T-cell (primary cell): ENCODE data around the gene CILP. TPM values are rescaled to one million over a fixed set of nuclear protein-coding genes. Genes with fewer than 3 reads are reported as not detected.

Source experiments
- ATAC-seq, 4 experiments: fragments of 200-7000 bp in 3 of 4; fragments of 150-1000 bp in 1 of 4; cut with Tn5 transposase; replicated peaks in 1 of 4; 1 replicate in 3 of 4; 2 replicates in 1 of 4; pipeline ENCODE4 v1.10.0; 2021; ENCODE audit warnings: moderate library complexity in 3 of 4, mild to moderate bottlenecking in 2 of 4, moderate number of reproducible peaks in 1 of 4
- CTCF ChIA-PET, 2 donors: fragments of 300-600 bp; sonication (Branson Sonifier 250); formaldehyde crosslinking; loops; one replicate each; lab custom pipeline; 2022; ENCODE audit warnings: antibody characterized with exemption in 2 of 2; lab: Charles Lee
- POLR2A ChIA-PET, 2 donors: fragments of 300-600 bp; sonication (Branson Sonifier 250); formaldehyde crosslinking; loops; one replicate each; lab custom pipeline; 2022; ENCODE audit warnings: antibody characterized with exemption in 2 of 2; lab: Charles Lee
- DNase-seq, 35 experiments: peaks; one replicate each; pipeline versions ENCODE4 v3.0.0 to v3.0.0-alpha.2; 2013 to 2023
- H3K27ac ChIP-seq: one replicate; pipeline ENCODE4 v1.5.1; 2013; ENCODE audit warnings: low read length
- H3K27me3 ChIP-seq, 2 experiments: replicated peaks in 1 of 2; 1 replicate in 1 of 2; 2 replicates in 1 of 2; pipeline versions ENCODE4 v1.6.1 to v1.7.0; 2013; ENCODE audit warnings: low read length in 1 of 2, mixed read lengths in 1 of 2; ENCODE audit not compliant: control insufficient read depth in 2 of 2, insufficient read depth in 2 of 2; ENCODE audit errors: extremely low read depth in 1 of 2
- H3K36me3 ChIP-seq, 2 donors: 1 replicate in 1 of 2; 2 replicates in 1 of 2; pipeline versions ENCODE4 v1.6.1 to v1.7.0; 2013; ENCODE audit warnings: low read length in 1 of 2; ENCODE audit not compliant: control insufficient read depth in 2 of 2, insufficient read depth in 1 of 2; ENCODE audit errors: extremely low read depth in 1 of 2
- H3K4me1 ChIP-seq, 2 experiments: 1 replicate in 1 of 2; 2 replicates in 1 of 2; pipeline versions ENCODE4 v1.6.1 to v1.7.0; 2013; ENCODE audit warnings: low read length in 2 of 2, mixed read lengths in 1 of 2; ENCODE audit not compliant: insufficient read depth in 2 of 2, control insufficient read depth in 1 of 2; ENCODE audit errors: extremely low read depth in 1 of 2
- H3K4me3 ChIP-seq, 2 donors: 1 replicate in 1 of 2; 2 replicates in 1 of 2; pipeline versions ENCODE4 v1.5.1 to v1.7.0; 2013; ENCODE audit warnings: mild to moderate bottlenecking in 2 of 2, low read length in 1 of 2, moderate library complexity in 1 of 2; ENCODE audit not compliant: control insufficient read depth in 1 of 2; ENCODE audit errors: extremely low read depth in 1 of 2
- H3K9me3 ChIP-seq: 2 replicates; pipeline ENCODE4 v1.7.0; 2013
- H3K27ac Mint-ChIP-seq, 2 donors: one replicate each; pipeline ENCODE4 v1.8.0; 2020 to 2021; ENCODE audit warnings: mild to moderate bottlenecking in 2 of 2, mixed read lengths in 2 of 2
- H3K27me3 Mint-ChIP-seq, 2 donors: one replicate each; pipeline ENCODE4 v1.8.0; 2021 to 2022; ENCODE audit warnings: mixed read lengths in 2 of 2
- H3K36me3 Mint-ChIP-seq: one replicate; pipeline ENCODE4 v1.8.0; 2021; ENCODE audit warnings: mixed read lengths
- H3K4me1 Mint-ChIP-seq, 3 donors: one replicate each; pipeline ENCODE4 v1.8.0; 2020 to 2022; ENCODE audit warnings: mixed read lengths in 3 of 3, mild to moderate bottlenecking in 1 of 3
- H3K4me3 Mint-ChIP-seq, 3 donors: one replicate each; pipeline ENCODE4 v1.8.0; 2020 to 2022; ENCODE audit warnings: mild to moderate bottlenecking in 3 of 3, mixed read lengths in 3 of 3, moderate library complexity in 3 of 3
- H3K9me3 Mint-ChIP-seq, 3 donors: one replicate each; pipeline ENCODE4 v1.8.0; 2020 to 2022; ENCODE audit warnings: mixed read lengths in 3 of 3
- WGBS: methylation state at CpG from one replicate; pipeline ENCODE4 v1.1.5; 2013; ENCODE audit warnings: missing lambda C conversion rate; ENCODE audit not compliant: insufficient coverage; 5-methylcytosine and 5-hydroxymethylcytosine counted together
- total RNA-seq, 35 experiments: library from RNA in 6 of 35; stranded (reverse) in 6 of 35; fragments of 120-200 nt in 1 of 35; gene quantifications; one replicate each; pipeline versions ENCODE4 v1.2.1 to v1.2.4 and lab custom pipeline; 2013 to 2026

Gene CILP
- total RNA-seq, 5 donors from 2014 or later (not counting 1 experiment from before 2014, with no cell fraction given): 0.16 to 0.67 (median 0.36) TPM

- 94% methylated on average over 10 of the region's 12 CpGs for WGBS
- Mint-ChIP-seq H3K4me1 (no peaks in the 10 kb centered on the region), H3K4me3 (no peak overlapping the region), H3K9me3 (no peaks in the 10 kb centered on the region), H3K27me3 (no peaks in the 10 kb centered on the region), H3K36me3 (no peaks in the 10 kb centered on the region), H3K27ac (no peak overlapping the region)
- Histone ChIP-seq H3K9me3 (no peaks in the 10 kb centered on the region), H3K4me1 (no peaks in the 10 kb centered on the region), H3K36me3 (no peaks in the 10 kb centered on the region), H3K27ac (no peak overlapping the region), H3K4me3 (no peak overlapping the region), H3K27me3 (no peaks in the 10 kb centered on the region)
- DNase-seq (no peak), ATAC-seq (no peak)
- CTCF ChIA-PET: no interaction called here
- POLR2A ChIA-PET: no interaction called here
These were observed 12.7 kb downstream of the CILP start for GRCh38 chr15:65198571-65198970.

- no peaks in the 10 kb centered on the region for H3K27me3 Mint-ChIP-seq
- ChIA-PET CTCF (no interaction called here), POLR2A (interaction anchor here (0.5 to 0.6 kb wide), 2 partner anchors 24 to 530 kb away, joined by 3 read pairs; no protein-coding TSS in a partner anchor)
- no peaks in the 10 kb centered on the region for H3K9me3 Mint-ChIP-seq
- no peaks in the 10 kb centered on the region for H3K4me1 ChIP-seq
- no peaks in the 10 kb centered on the region for H3K4me1 Mint-ChIP-seq
- no peak overlapping the region for H3K4me3 ChIP-seq
- WGBS: 85% methylated on average over 6 of the region's 8 CpGs
- H3K27ac ChIP-seq: no peak overlapping the region
- no peaks in the 10 kb centered on the region for H3K27me3 ChIP-seq
- DNase-seq (no peak), ATAC-seq (no peak)
- no peak overlapping the region for H3K27ac Mint-ChIP-seq
- H3K36me3 ChIP-seq: no peaks in the 10 kb centered on the region
- no peaks in the 10 kb centered on the region for H3K9me3 ChIP-seq
- H3K4me3 Mint-ChIP-seq: no peak overlapping the region
- H3K36me3 Mint-ChIP-seq: no peaks in the 10 kb centered on the region
These were observed 14.0 kb downstream of the CILP start for GRCh38 chr15:65197337-65197645.

GRCh38 chr15:65196637-65197336 lies 14.5 kb downstream of the CILP start:
- no peaks in the 10 kb centered on the region for H3K4me1 Mint-ChIP-seq
- 93% methylated on average over 18 of the region's 19 CpGs for WGBS
- H3K27me3 ChIP-seq: no peaks in the 10 kb centered on the region
- H3K27ac Mint-ChIP-seq: no peak overlapping the region
- DNase-seq (no peak), ATAC-seq (no peak)
- no peaks in the 10 kb centered on the region for H3K4me1 ChIP-seq
- H3K27ac ChIP-seq: no peak overlapping the region
- no peaks in the 10 kb centered on the region for H3K36me3 ChIP-seq
- no peak overlapping the region for H3K4me3 Mint-ChIP-seq
- no peak overlapping the region for H3K4me3 ChIP-seq
- CTCF ChIA-PET: no interaction called here
- no peaks in the 10 kb centered on the region for H3K36me3 Mint-ChIP-seq
- no peaks in the 10 kb centered on the region for H3K9me3 ChIP-seq
- POLR2A ChIA-PET: interaction anchor here (0.5 to 0.6 kb wide), 2 partner anchors 25 to 529 kb away, joined by 3 read pairs; no protein-coding TSS in a partner anchor
- H3K27me3 Mint-ChIP-seq: no peaks in the 10 kb centered on the region
- no peaks in the 10 kb centered on the region for H3K9me3 Mint-ChIP-seq

GRCh38 chr15:65195548-65195923 lies 15.7 kb downstream of the CILP start:
- POLR2A ChIA-PET: interaction anchor here in 1 of 2 donors (0.5 kb wide), 1 partner anchor 26 kb away, joined by 3 read pairs; no protein-coding TSS in a partner anchor
- H3K36me3 Mint-ChIP-seq: no peaks in the 10 kb centered on the region
- H3K4me3 Mint-ChIP-seq: no peak overlapping the region
- H3K9me3 Mint-ChIP-seq: no peaks in the 10 kb centered on the region
- CTCF ChIA-PET: no interaction called here
- 77% methylated on average over 4 of the region's 5 CpGs for WGBS
- Histone ChIP-seq H3K9me3 (no peaks in the 10 kb centered on the region), H3K27me3 (no peaks in the 10 kb centered on the region), H3K36me3 (no peaks in the 10 kb centered on the region), H3K4me1 (no peaks in the 10 kb centered on the region), H3K27ac (no peak overlapping the region), H3K4me3 (no peak overlapping the region)
- no peaks in the 10 kb centered on the region for H3K4me1 Mint-ChIP-seq
- no peaks in the 10 kb centered on the region for H3K27me3 Mint-ChIP-seq
- ATAC-seq: no peak
- no peak overlapping the region for H3K27ac Mint-ChIP-seq
- DNase-seq: no peak

- ChIA-PET CTCF (interaction anchor here in 1 of 2 donors (0.7 kb wide), 1 partner anchor 226 kb away, joined by 4 read pairs; no protein-coding TSS in a partner anchor), POLR2A (interaction anchor here in 1 of 2 donors (0.5 kb wide), 1 partner anchor 26 kb away, joined by 3 read pairs; no protein-coding TSS in a partner anchor)
- no peaks in the 10 kb centered on the region for H3K9me3 ChIP-seq
- H3K4me3 ChIP-seq: no peak overlapping the region
- H3K27ac Mint-ChIP-seq: no peak overlapping the region
- no peaks in the 10 kb centered on the region for H3K27me3 ChIP-seq
- DNase-seq (no peak), ATAC-seq (no peak)
- no peaks in the 10 kb centered on the region for H3K36me3 Mint-ChIP-seq
- no peaks in the 10 kb centered on the region for H3K27me3 Mint-ChIP-seq
- H3K4me3 Mint-ChIP-seq: no peak overlapping the region
- H3K4me1 Mint-ChIP-seq: no peaks in the 10 kb centered on the region
- H3K27ac ChIP-seq: no peak overlapping the region
- no peaks in the 10 kb centered on the region for H3K4me1 ChIP-seq
- no peaks in the 10 kb centered on the region for H3K9me3 Mint-ChIP-seq
- WGBS: 90% methylated on average over 2 of the region's 7 CpGs
- H3K36me3 ChIP-seq: no peaks in the 10 kb centered on the region
These were observed 16.3 kb downstream of the CILP start for GRCh38 chr15:65194826-65195547.

GRCh38 chr15:65192016-65192415 lies 19.3 kb downstream of the CILP start:
- no peaks in the 10 kb centered on the region for H3K27me3 ChIP-seq
- no peak overlapping the region for H3K4me3 ChIP-seq
- Mint-ChIP-seq H3K9me3 (no peaks in the 10 kb centered on the region), H3K27ac (no peak overlapping the region), H3K36me3 (no peaks in the 10 kb centered on the region), H3K4me3 (no peak overlapping the region), H3K4me1 (no peaks in the 10 kb centered on the region), H3K27me3 (no peaks in the 10 kb centered on the region)
- H3K4me1 ChIP-seq: no peaks in the 10 kb centered on the region
- DNase-seq: no peak
- POLR2A ChIA-PET: no interaction called here
- ATAC-seq: no peak
- H3K9me3 ChIP-seq: no peaks in the 10 kb centered on the region
- no CpG with 5 or more reads among the region's 5 CpGs for WGBS
- H3K27ac ChIP-seq: no peak overlapping the region
- CTCF ChIA-PET: no interaction called here
- no peaks in the 10 kb centered on the region for H3K36me3 ChIP-seq
